SK-N-SH (cell line): Measurements from ENCODE around the gene MPZL1. TPM values are rescaled to one million over a fixed set of nuclear protein-coding genes. Genes with fewer than 3 reads are reported as not detected.

ENCODE experiments used
- CTCF ChIA-PET: fragments of 300-600, 350-600 bp; formaldehyde crosslinking; extraction: SDS; loops from one replicate; lab custom pipeline; 2021; lab: Yijun Ruan, JAX
- POLR2A ChIA-PET: fragments of 350-600 bp; sonication (Branson Sonifier 250); formaldehyde crosslinking; extraction: SDS; loops from one replicate; lab custom pipeline; 2020; ENCODE audit warnings: antibody characterized with exemption, inconsistent platforms; lab: Yijun Ruan, JAX
- DNase-seq: peaks from one replicate; pipeline ENCODE4 v3.0.0; 2012
- H2AFZ ChIP-seq: fragments of 200-600 bp; sonication (generic); 2 replicates; pipeline ENCODE4 v1.8.1; 2016; ENCODE audit warnings: antibody characterized with exemption, mild to moderate bottlenecking, low read depth
- H3F3A ChIP-seq: fragments of 200-600 bp; sonication (generic); replicated peaks from 2 replicates; pipeline ENCODE3; 2016; ENCODE audit warnings: antibody characterized with exemption, mild to moderate bottlenecking; ENCODE audit not compliant: insufficient read depth
- H3K27ac ChIP-seq, 2 experiments: fragments of 200-500 bp in 1 of 2; fragments of 200-600 bp in 1 of 2; sonication (Bioruptor generic) in 1 of 2; sonication (generic), shearing (Covaris generic) in 1 of 2; 2 replicates each; pipeline versions ENCODE4 v1.5.1 to v1.6.1; 2014 to 2016; ENCODE audit warnings: low read depth in 2 of 2, inconsistent platforms in 1 of 2, low read length in 1 of 2, mild to moderate bottlenecking in 1 of 2, mixed read lengths in 1 of 2
- H3K27me3 ChIP-seq: fragments of 200-600 bp; sonication (generic), shearing (Covaris generic); 2 replicates; pipeline ENCODE4 v1.6.1; 2016; ENCODE audit warnings: mixed run types; ENCODE audit not compliant: insufficient read depth
- H3K36me3 ChIP-seq, 2 experiments: fragments of 200-500 bp in 1 of 2; fragments of 200-600 bp in 1 of 2; sonication (Bioruptor generic) in 1 of 2; sonication (generic) in 1 of 2; replicated peaks in 1 of 2; 2 replicates each; pipeline versions ENCODE3 to v1.5.1; 2014 to 2016; ENCODE audit warnings: low read length in 1 of 2, mild to moderate bottlenecking in 1 of 2; ENCODE audit not compliant: insufficient read depth in 2 of 2, control insufficient read depth in 1 of 2
- H3K4me1 ChIP-seq, 2 experiments: fragments of 200-500 bp in 1 of 2; fragments of 200-600 bp in 1 of 2; sonication (Bioruptor generic) in 1 of 2; sonication (generic), shearing (Covaris generic) in 1 of 2; 2 replicates each; pipeline versions ENCODE4 v1.5.1 to v1.6.1; 2014 to 2016; ENCODE audit warnings: low read depth in 1 of 2, low read length in 1 of 2, mixed run types in 1 of 2; ENCODE audit not compliant: insufficient read depth in 2 of 2, control insufficient read depth in 1 of 2
- H3K4me2 ChIP-seq: fragments of 200-600 bp; sonication (generic), shearing (Covaris generic); 2 replicates; pipeline ENCODE4 v1.6.1; 2017; ENCODE audit warnings: mixed run types
- H3K4me3 ChIP-seq, 2 experiments: fragments of 200-500 bp in 1 of 2; fragments of 200-600 bp in 1 of 2; sonication (Bioruptor generic) in 1 of 2; sonication (generic), shearing (Covaris generic) in 1 of 2; 2 replicates each; pipeline versions ENCODE4 v1.5.1 to v1.8.1; 2014 to 2016; ENCODE audit warnings: low read depth in 2 of 2, inconsistent platforms in 1 of 2, low read length in 1 of 2, mild to moderate bottlenecking in 1 of 2, mixed read lengths in 1 of 2, moderate library complexity in 1 of 2
- H3K79me2 ChIP-seq: fragments of 200-600 bp; sonication (generic); 2 replicates; pipeline ENCODE4 v1.8.1; 2017; ENCODE audit warnings: mild to moderate bottlenecking; ENCODE audit not compliant: insufficient read depth
- H3K9ac ChIP-seq: fragments of 200-600 bp; sonication (generic); 2 replicates; pipeline ENCODE4 v1.6.1; 2017; ENCODE audit warnings: mixed run types
- H3K9me2 ChIP-seq: fragments of 200-600 bp; sonication (generic); 2 replicates; pipeline ENCODE4 v1.6.1; 2017; ENCODE audit warnings: mixed run types
- H3K9me3 ChIP-seq: fragments of 200-600 bp; sonication (generic); 2 replicates; pipeline ENCODE4 v1.6.1; 2017; ENCODE audit warnings: mixed run types, mild to moderate bottlenecking, moderate library complexity
- H4K20me1 ChIP-seq: fragments of 200-600 bp; sonication (generic); 2 replicates; pipeline ENCODE4 v1.6.1; 2017; ENCODE audit warnings: mild to moderate bottlenecking, mixed run types; ENCODE audit not compliant: insufficient read depth
- CHD2 ChIP-seq: fragments of 150-350 bp; IDR thresholded peaks from 2 replicates; pipeline ENCODE4 v1.6.1; 2018; ENCODE audit warnings: low read length; ENCODE audit not compliant: partially characterized antibody
- EZH2phosphoT487 ChIP-seq: fragments of 200-600 bp; sonication (generic); IDR thresholded peaks from 2 replicates; pipeline ENCODE4 v1.6.1; 2017; ENCODE audit warnings: low read depth, mixed run types, mild to moderate bottlenecking, antibody characterized with exemption, moderate library complexity, borderline replicate concordance
- FOXJ3 ChIP-seq: sonication (generic); formaldehyde crosslinking; IDR thresholded peaks from 2 replicates; pipeline ENCODE4 v1.5.1; 2020; ENCODE audit warnings: mild to moderate bottlenecking, missing genetic modification reagents
- GABPA ChIP-seq: IDR thresholded peaks from 2 replicates; pipeline ENCODE4 v1.4.0; 2012; ENCODE audit warnings: low read depth, mild to moderate bottlenecking
- GATA2 ChIP-seq: sonication (generic); formaldehyde crosslinking; IDR thresholded peaks from 2 replicates; pipeline ENCODE4 v1.5.0; 2020; ENCODE audit warnings: mild to moderate bottlenecking, missing genetic modification reagents
- IRF3 ChIP-seq: fragments of 150-350 bp; IDR thresholded peaks from 2 replicates; pipeline ENCODE4 v1.6.1; 2016; ENCODE audit warnings: mild to moderate bottlenecking, low read depth, low read length
- MEF2A ChIP-seq: IDR thresholded peaks from 2 replicates; pipeline ENCODE4 v1.4.0; 2012; ENCODE audit warnings: low read depth, borderline replicate concordance
- NRF1 ChIP-seq: IDR thresholded peaks from 2 replicates; pipeline ENCODE4 v1.6.1; 2012; ENCODE audit warnings: low read depth, mild to moderate bottlenecking, low read length
- POLR2AphosphoS5 ChIP-seq: IDR thresholded peaks from 2 replicates; pipeline ENCODE4 v1.6.1; 2012; ENCODE audit warnings: low read depth, low read length
- RAD21 ChIP-seq: IDR thresholded peaks from 2 replicates; pipeline ENCODE4 v1.6.1; 2012; ENCODE audit warnings: mild to moderate bottlenecking, low read length
- RCOR1 ChIP-seq: fragments of 150-350 bp; IDR thresholded peaks from 2 replicates; pipeline ENCODE4 v1.6.1; 2017; ENCODE audit warnings: antibody characterized with exemption, low read length
- RFX5 ChIP-seq: IDR thresholded peaks from 2 replicates; pipeline ENCODE4 v1.6.1; 2012; ENCODE audit warnings: mild to moderate bottlenecking, improper control_type of control experiment, low read length
- SIN3A ChIP-seq: IDR thresholded peaks from 2 replicates; pipeline ENCODE4 v1.6.1; 2012; ENCODE audit warnings: low read depth, mild to moderate bottlenecking, low read length, moderate library complexity, borderline replicate concordance
- SMC3 ChIP-seq: IDR thresholded peaks from 2 replicates; pipeline ENCODE4 v1.6.1; 2012; ENCODE audit warnings: low read depth, low read length, improper control_type of control experiment
- TCF12 ChIP-seq: IDR thresholded peaks from 2 replicates; pipeline ENCODE4 v1.4.0; 2012
- TEAD4 ChIP-seq: IDR thresholded peaks from 2 replicates; pipeline ENCODE4 v1.4.0; 2012; ENCODE audit warnings: mild to moderate bottlenecking, borderline replicate concordance; ENCODE audit not compliant: insufficient read depth
- YY1 ChIP-seq: IDR thresholded peaks from 2 replicates; pipeline ENCODE4 v1.4.0; 2012; ENCODE audit warnings: low read depth, mild to moderate bottlenecking
- WGBS: methylation state at CpG from one replicate; pipeline ENCODE4 v1.1.6; 2017; ENCODE audit warnings: low lambda C conversion rate; 5-methylcytosine and 5-hydroxymethylcytosine counted together
- polyA plus RNA-seq, 3 experiments: library from polyadenylated mRNA; depleted of rRNA; stranded (reverse); fragments of >200 nt; gene quantifications; 2 replicates each; pipeline ENCODE4 v1.2.3, GENCODE V29; 2012
- TF ChIP-seq, protein P1 (sequence below): IDR thresholded peaks from 2 replicates; pipeline ENCODE4 v1.4.0; 2012; ENCODE audit warnings: low read depth
- TF ChIP-seq, protein P2 (sequence below): IDR thresholded peaks from 2 replicates; pipeline ENCODE4; 2012
- TF ChIP-seq, protein P3 (sequence below): fragments of 200-600 bp; sonication (generic); IDR thresholded peaks from 2 replicates; pipeline ENCODE4 v1.6.1; 2017; ENCODE audit warnings: antibody characterized with exemption, mild to moderate bottlenecking, moderate library complexity

Gene MPZL1
- polyA plus RNA-seq, 1 of the 3 experiments (the other 2 are of a cell fraction), result 27.3 TPM

- TF ChIP-seq, protein P1, sequence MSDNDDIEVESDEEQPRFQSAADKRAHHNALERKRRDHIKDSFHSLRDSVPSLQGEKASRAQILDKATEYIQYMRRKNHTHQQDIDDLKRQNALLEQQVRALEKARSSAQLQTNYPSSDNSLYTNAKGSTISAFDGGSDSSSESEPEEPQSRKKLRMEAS, result no peak
- no peak for TF ChIP-seq RFX5
- no peak overlapping the region for H3K4me3 ChIP-seq
- ChIA-PET POLR2A (no interaction called here), CTCF (interaction anchor here (2.3 to 4.4 kb wide), 2 partner anchors 10 to 17 kb away, joined by 4 to 22 read pairs; no protein-coding TSS in a partner anchor)
- no peaks in the 10 kb centered on the region for H3K4me1 ChIP-seq
- no peaks in the 10 kb centered on the region for H3K79me2 ChIP-seq
- H3F3A ChIP-seq, result no peaks in the 10 kb centered on the region
- H3K9ac ChIP-seq, result no peak overlapping the region
- no peaks in the 10 kb centered on the region for H3K36me3 ChIP-seq
- H3K27me3 ChIP-seq, result peaks cover 15% of the 10 kb centered on the region; the same call in 1 of the 2 replicates
- no peaks in the 10 kb centered on the region for H3K9me3 ChIP-seq
- 33% methylated on average over 2 of the region's 2 CpGs for WGBS
- no peak overlapping the region for H3K27ac ChIP-seq
- DNase-seq, result no peak
- H3K4me2 ChIP-seq, result no peak overlapping the region
- H3K9me2 ChIP-seq, result no peaks in the 10 kb centered on the region
- H4K20me1 ChIP-seq, result no peaks in the 10 kb centered on the region
- no peak overlapping the region for H2AFZ ChIP-seq
These were observed 17.1 kb upstream of the MPZL1 start for GRCh38 chr1:167704715-167705114.

DNA sequence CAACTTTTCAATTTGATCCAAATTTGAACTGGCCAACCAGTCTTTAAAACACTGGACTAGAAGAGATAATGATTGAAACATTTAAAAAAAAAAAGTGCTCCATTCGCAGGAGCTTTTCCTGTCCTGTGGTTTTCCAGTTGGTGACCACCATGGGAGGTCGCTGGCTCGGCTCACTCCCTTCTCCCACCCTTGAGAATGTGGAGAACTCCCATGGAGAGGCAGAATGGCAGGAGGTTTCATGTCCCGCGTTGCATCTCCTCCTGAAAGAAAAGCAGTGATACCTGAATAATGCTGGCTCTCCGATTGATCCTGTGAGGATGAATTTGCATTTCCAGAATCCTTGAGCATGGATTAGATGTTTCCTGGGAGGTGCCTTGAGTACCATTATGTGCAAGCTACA lies 16.5 kb upstream of the MPZL1 start:
- 66% methylated on average over 6 of the region's 6 CpGs for WGBS
- H3K27me3 ChIP-seq, result peaks cover 15% of the 10 kb centered on the region; the same call in 1 of the 2 replicates
- ChIA-PET CTCF (interaction anchor here (2.3 to 4.4 kb wide), 2 partner anchors 10 to 17 kb away, joined by 4 to 22 read pairs; no protein-coding TSS in a partner anchor), POLR2A (no interaction called here)
- DNase-seq, result no peak
- no peaks in the 10 kb centered on the region for H3K36me3 ChIP-seq
- no peak overlapping the region for H2AFZ ChIP-seq
- no peaks in the 10 kb centered on the region for H3K4me1 ChIP-seq
- no peaks in the 10 kb centered on the region for H3K9me3 ChIP-seq
- no peak overlapping the region for H3K27ac ChIP-seq
- no peak overlapping the region for H3K9ac ChIP-seq
- no peaks in the 10 kb centered on the region for H4K20me1 ChIP-seq
- no peaks in the 10 kb centered on the region for H3F3A ChIP-seq
- no peaks in the 10 kb centered on the region for H3K79me2 ChIP-seq
- no peak overlapping the region for H3K4me3 ChIP-seq
- no peak for TF ChIP-seq TEAD4
- TF ChIP-seq IRF3, result no peak
- no peak for TF ChIP-seq RCOR1
- TF ChIP-seq RFX5, result no peak
- no peak for TF ChIP-seq POLR2AphosphoS5
- TF ChIP-seq MEF2A, result no peak
- no peak for TF ChIP-seq RAD21
- TF ChIP-seq TCF12, result no peak
- no peak for TF ChIP-seq YY1
- no peak for TF ChIP-seq GATA2 (CRISPR knock-in tag)
- no peak for TF ChIP-seq SMC3
- no peak for TF ChIP-seq GABPA
- TF ChIP-seq EZH2phosphoT487, result no peak
- TF ChIP-seq NRF1, result no peak
- TF ChIP-seq, protein P2, sequence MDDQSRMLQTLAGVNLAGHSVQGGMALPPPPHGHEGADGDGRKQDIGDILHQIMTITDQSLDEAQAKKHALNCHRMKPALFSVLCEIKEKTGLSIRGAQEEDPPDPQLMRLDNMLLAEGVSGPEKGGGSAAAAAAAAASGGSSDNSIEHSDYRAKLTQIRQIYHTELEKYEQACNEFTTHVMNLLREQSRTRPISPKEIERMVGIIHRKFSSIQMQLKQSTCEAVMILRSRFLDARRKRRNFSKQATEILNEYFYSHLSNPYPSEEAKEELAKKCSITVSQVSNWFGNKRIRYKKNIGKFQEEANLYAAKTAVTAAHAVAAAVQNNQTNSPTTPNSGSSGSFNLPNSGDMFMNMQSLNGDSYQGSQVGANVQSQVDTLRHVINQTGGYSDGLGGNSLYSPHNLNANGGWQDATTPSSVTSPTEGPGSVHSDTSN, result no peak
- no peak for TF ChIP-seq SIN3A
- TF ChIP-seq, protein P3, sequence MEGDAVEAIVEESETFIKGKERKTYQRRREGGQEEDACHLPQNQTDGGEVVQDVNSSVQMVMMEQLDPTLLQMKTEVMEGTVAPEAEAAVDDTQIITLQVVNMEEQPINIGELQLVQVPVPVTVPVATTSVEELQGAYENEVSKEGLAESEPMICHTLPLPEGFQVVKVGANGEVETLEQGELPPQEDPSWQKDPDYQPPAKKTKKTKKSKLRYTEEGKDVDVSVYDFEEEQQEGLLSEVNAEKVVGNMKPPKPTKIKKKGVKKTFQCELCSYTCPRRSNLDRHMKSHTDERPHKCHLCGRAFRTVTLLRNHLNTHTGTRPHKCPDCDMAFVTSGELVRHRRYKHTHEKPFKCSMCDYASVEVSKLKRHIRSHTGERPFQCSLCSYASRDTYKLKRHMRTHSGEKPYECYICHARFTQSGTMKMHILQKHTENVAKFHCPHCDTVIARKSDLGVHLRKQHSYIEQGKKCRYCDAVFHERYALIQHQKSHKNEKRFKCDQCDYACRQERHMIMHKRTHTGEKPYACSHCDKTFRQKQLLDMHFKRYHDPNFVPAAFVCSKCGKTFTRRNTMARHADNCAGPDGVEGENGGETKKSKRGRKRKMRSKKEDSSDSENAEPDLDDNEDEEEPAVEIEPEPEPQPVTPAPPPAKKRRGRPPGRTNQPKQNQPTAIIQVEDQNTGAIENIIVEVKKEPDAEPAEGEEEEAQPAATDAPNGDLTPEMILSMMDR, result no peak
- no peak for TF ChIP-seq FOXJ3 (CRISPR knock-in tag)
- no peak for TF ChIP-seq CHD2
- no peaks in the 10 kb centered on the region for H3K9me2 ChIP-seq
- no peak overlapping the region for H3K4me2 ChIP-seq
